IMR-90 (cell line): ENCODE measurements around the gene ADAMTS9. TPM values are rescaled to one million over a fixed set of nuclear protein-coding genes. Genes with fewer than 3 reads are reported as not detected.

Source experiments
- ATAC-seq: fragments of 200-7000 bp; cut with Tn5 transposase; 2 replicates; pipeline ENCODE4 v1.9.1; 2020; ENCODE audit warnings: low read depth, mild to moderate bottlenecking, moderate library complexity
- BruUV-seq: library from RNA; stranded (reverse); fragments of 400-500 nt; replicated peaks from 2 replicates; lab custom pipeline; 2021; lab: Mats Ljungman, UMichigan
- CTCF ChIA-PET: fragments of 300-600 bp; formaldehyde crosslinking; extraction: SDS; loops from one replicate; lab custom pipeline; 2021; ENCODE audit warnings: antibody characterized with exemption; lab: Yijun Ruan, JAX
- POLR2A ChIA-PET: fragments of 300-600 bp; sonication (Branson Sonifier 250); formaldehyde crosslinking; loops from one replicate; lab custom pipeline; 2022; ENCODE audit warnings: antibody characterized with exemption; ENCODE audit not compliant: unreplicated experiment; lab: Charles Lee
- DNase-seq: peaks from one replicate; pipeline ENCODE4 v3.0.0; 2013
- H2AFZ ChIP-seq: replicated peaks from 2 replicates; pipeline ENCODE3; 2013; ENCODE audit warnings: low read length, mild to moderate bottlenecking; ENCODE audit not compliant: poor library complexity
- H2AK5ac ChIP-seq: 2 replicates; pipeline ENCODE4 v1.6.1; 2013; ENCODE audit warnings: low read depth, low read length, inconsistent platforms
- H2AK9ac ChIP-seq: replicated peaks from 2 replicates; pipeline ENCODE3; 2013; ENCODE audit warnings: mild to moderate bottlenecking, low read depth, low read length, moderate library complexity; ENCODE audit not compliant: poor library complexity
- H2BK120ac ChIP-seq: 2 replicates; pipeline ENCODE4 v1.6.1; 2013; ENCODE audit warnings: low read depth, low read length, inconsistent platforms
- H2BK15ac ChIP-seq: 3 replicates; pipeline ENCODE4 v1.6.1; 2013; ENCODE audit warnings: low read depth, low read length, inconsistent platforms
- H2BK20ac ChIP-seq: 2 replicates; pipeline ENCODE4 v1.6.1; 2013; ENCODE audit warnings: low read depth, mild to moderate bottlenecking, inconsistent platforms, low read length, moderate library complexity
- H2BK5ac ChIP-seq: 2 replicates; pipeline ENCODE4 v1.6.1; 2013; ENCODE audit warnings: mild to moderate bottlenecking, low read depth, low read length, inconsistent platforms; ENCODE audit not compliant: poor library complexity, severe bottlenecking
- H3K14ac ChIP-seq: replicated peaks from 2 replicates; pipeline ENCODE4 v1.6.1; 2013; ENCODE audit warnings: low read depth, low read length, inconsistent platforms
- H3K18ac ChIP-seq: 2 replicates; pipeline ENCODE4 v1.6.1; 2013; ENCODE audit warnings: low read depth, low read length, control low read depth
- H3K23ac ChIP-seq: 2 replicates; pipeline ENCODE4 v1.6.1; 2013; ENCODE audit warnings: low read depth, low read length, inconsistent platforms
- H3K27ac ChIP-seq: 2 replicates; pipeline ENCODE4 v1.5.1; 2013; ENCODE audit warnings: mild to moderate bottlenecking, control low read depth, low read length; ENCODE audit not compliant: insufficient read depth
- H3K27me3 ChIP-seq: 2 replicates; pipeline ENCODE4 v1.6.1; 2013; ENCODE audit warnings: low read length; ENCODE audit not compliant: control insufficient read depth, insufficient read depth
- H3K36me3 ChIP-seq: 2 replicates; pipeline ENCODE4 v1.6.1; 2013; ENCODE audit warnings: low read length, mixed read lengths; ENCODE audit not compliant: control insufficient read depth, insufficient read depth
- H3K4ac ChIP-seq: 2 replicates; pipeline ENCODE4 v1.6.1; 2013; ENCODE audit warnings: low read depth, low read length, inconsistent platforms
- H3K4me1 ChIP-seq: 2 replicates; pipeline ENCODE4 v1.6.1; 2013; ENCODE audit warnings: low read length, mixed read lengths; ENCODE audit not compliant: control insufficient read depth, insufficient read depth
- H3K4me2 ChIP-seq: 2 replicates; pipeline ENCODE4 v1.6.1; 2013; ENCODE audit warnings: low read depth, mild to moderate bottlenecking, control low read depth, low read length, moderate library complexity
- H3K4me3 ChIP-seq: 2 replicates; pipeline ENCODE4 v1.5.1; 2013; ENCODE audit warnings: low read depth, mild to moderate bottlenecking, control low read depth, low read length, moderate library complexity; ENCODE audit not compliant: insufficient read depth
- H3K56ac ChIP-seq: 2 replicates; pipeline ENCODE4 v1.6.1; 2013; ENCODE audit warnings: low read length, inconsistent platforms; ENCODE audit not compliant: insufficient read depth; ENCODE audit errors: extremely low read depth
- H3K79me1 ChIP-seq, 2 experiments: 2 replicates each; pipeline ENCODE4 v1.6.1; 2013; ENCODE audit warnings: low read length in 2 of 2, inconsistent platforms in 1 of 2, low read depth in 1 of 2
- H3K9ac ChIP-seq: 2 replicates; pipeline ENCODE4 v1.6.1; 2013; ENCODE audit warnings: low read depth, low read length, control low read depth
- H3K9me1 ChIP-seq: 2 replicates; pipeline ENCODE4 v1.6.1; 2013; ENCODE audit warnings: low read length, inconsistent platforms; ENCODE audit not compliant: insufficient read depth
- H3K9me3 ChIP-seq: 2 replicates; pipeline ENCODE4 v1.6.1; 2013; ENCODE audit warnings: low read length; ENCODE audit not compliant: control insufficient read depth, insufficient read depth
- H4K20me1 ChIP-seq: 2 replicates; pipeline ENCODE4 v1.6.1; 2013; ENCODE audit warnings: low read length, inconsistent platforms; ENCODE audit not compliant: insufficient read depth
- H4K5ac ChIP-seq: 2 replicates; pipeline ENCODE4 v1.6.1; 2013; ENCODE audit warnings: mild to moderate bottlenecking, low read depth, low read length, control low read depth
- H4K8ac ChIP-seq, 2 experiments: 2 replicates each; pipeline ENCODE4 v1.6.1; 2013; ENCODE audit warnings: low read depth in 2 of 2, low read length in 2 of 2, control low read depth in 1 of 2, inconsistent platforms in 1 of 2
- H4K91ac ChIP-seq: 2 replicates; pipeline ENCODE4 v1.6.1; 2013; ENCODE audit warnings: low read depth, low read length, inconsistent platforms; ENCODE audit not compliant: insufficient read depth
- CEBPB ChIP-seq: IDR thresholded peaks from 2 replicates; pipeline ENCODE4 v1.6.1; 2012; ENCODE audit warnings: low read depth, low read length, improper control_type of control experiment
- MAFK ChIP-seq: IDR thresholded peaks from 2 replicates; pipeline ENCODE4 v1.6.1; 2012; ENCODE audit warnings: low read depth, low read length, improper control_type of control experiment
- NFE2L2 ChIP-seq: fragments of 150-350 bp; IDR thresholded peaks from 2 replicates; pipeline ENCODE4 v1.6.1; 2016; ENCODE audit warnings: low read depth, mild to moderate bottlenecking, low read length
- POLR2A ChIP-seq: IDR thresholded peaks from 2 replicates; pipeline ENCODE4 v1.6.1; 2012; ENCODE audit warnings: mild to moderate bottlenecking, low read depth, low read length
- RCOR1 ChIP-seq: IDR thresholded peaks from 2 replicates; pipeline ENCODE4 v1.6.1; 2012; ENCODE audit warnings: mild to moderate bottlenecking, low read length, improper control_type of control experiment; ENCODE audit not compliant: insufficient replicate concordance
- RFX5 ChIP-seq: IDR thresholded peaks from 2 replicates; pipeline ENCODE4 v1.8.0; 2012; ENCODE audit warnings: low read depth, mild to moderate bottlenecking, low read length, moderate library complexity
- SMC3 ChIP-seq: fragments of 150-350 bp; IDR thresholded peaks from 2 replicates; pipeline ENCODE4 v1.6.1; 2016; ENCODE audit warnings: low read depth, mild to moderate bottlenecking, antibody characterized with exemption, low read length, moderate library complexity
- WGBS, 2 experiments: methylation state at CpG; one replicate each; pipeline versions ENCODE4 v1.1.5 to v1.1.7; 2013; ENCODE audit warnings: missing lambda C conversion rate in 2 of 2; ENCODE audit not compliant: insufficient read length in 1 of 2; ENCODE audit errors: extremely low coverage in 2 of 2; 5-methylcytosine and 5-hydroxymethylcytosine counted together
- dilution Hi-C: fragments of 300-500 bp; cut with HindIII; formaldehyde crosslinking; loops from one replicate; pipeline ENCODE4 v1.14.3; 2018; ENCODE audit warnings: low sequenced_read_pairs; ENCODE audit not compliant: unreplicated experiment
- in situ Hi-C: fragments of 300-500 bp; cut with MboI; formaldehyde crosslinking; loops from 3 replicates; pipeline ENCODE4 v1.14.3; 2019; ENCODE audit warnings: low sequenced_read_pairs, inconsistent platforms, mixed read lengths
- intact Hi-C: fragments of 100-400 bp; cut with micrococcal nuclease; formaldehyde crosslinking; loops from 2 replicates; pipeline ENCODE4 v1.10.0; 2022
- polyA plus RNA-seq, 3 experiments: library from polyadenylated mRNA; depleted of rRNA; stranded (reverse); fragments of >200 nt; gene quantifications; 2 replicates each; pipeline ENCODE4 v1.2.3, GENCODE V29; 2012; ENCODE audit warnings: low replicate concordance in 1 of 3
- total RNA-seq: library from RNA; depleted of rRNA; stranded (reverse); fragments of >200 nt; gene quantifications from 2 replicates; pipeline ENCODE4 v1.2.3, GENCODE V29; 2012
- TF ChIP-seq, protein P1 (sequence below): fragments of 150-350 bp; IDR thresholded peaks from 2 replicates; pipeline ENCODE4 v1.6.1; 2016; ENCODE audit warnings: low read depth, mild to moderate bottlenecking, low read length, moderate library complexity, borderline replicate concordance
- TF ChIP-seq, protein P2 (sequence below): fragments of 150-350 bp; IDR thresholded peaks from 2 replicates; pipeline ENCODE4 v1.6.1; 2017; ENCODE audit warnings: mild to moderate bottlenecking, antibody characterized with exemption, low read length, low read depth
- TF ChIP-seq, protein P3 (sequence below): conservative IDR thresholded peaks from 2 replicates; pipeline ENCODE4 v1.5.1; 2012; ENCODE audit warnings: mild to moderate bottlenecking, low read depth, low read length, improper control_type of control experiment

Gene ADAMTS9
- total and polyA plus RNA-seq, 2 of the 4 experiments (the other 2 are of a cell fraction): 0.55 to 1.1 TPM

DNA sequence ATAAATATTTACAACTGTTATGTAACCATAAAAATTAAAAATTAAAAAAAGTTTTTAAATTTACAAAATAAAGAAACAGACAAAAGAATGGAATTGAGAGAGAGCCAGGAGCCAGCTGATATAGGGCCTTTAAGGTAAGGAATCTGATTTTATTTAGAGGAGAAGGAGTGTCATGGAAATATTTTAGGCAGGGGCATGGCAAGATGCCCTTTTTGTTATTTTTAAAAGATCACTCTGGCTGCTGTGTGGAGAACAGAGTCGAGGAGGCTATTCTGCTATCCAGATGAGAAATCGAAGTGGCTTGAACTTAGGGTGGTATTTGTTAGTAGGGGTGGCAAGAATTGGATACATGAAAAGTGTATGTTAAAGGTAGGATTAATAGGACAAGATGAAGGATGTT lies 9.1 kb upstream of the ADAMTS9 start:
- no CpG with 5 or more reads among the region's 2 CpGs for WGBS, 2 experiments
- BruUV-seq: no TSS peak
- no peak overlapping the region for H3K18ac ChIP-seq
- DNase-seq (no peak), ATAC-seq (no peak)
- H2AFZ ChIP-seq: no peak overlapping the region
- H3K27ac ChIP-seq: no peak overlapping the region
- H3K36me3 ChIP-seq: no peaks in the 10 kb centered on the region
- no peak overlapping the region for H4K8ac ChIP-seq
- dilution Hi-C loops: no loop called here
- no peak overlapping the region for H3K4me3 ChIP-seq
- no peaks in the 10 kb centered on the region; a peak in 1 of 4 replicates for H3K79me1 ChIP-seq
- no peak overlapping the region for H3K56ac ChIP-seq
- H2BK15ac ChIP-seq: no peak overlapping the region
- no peak overlapping the region for H3K14ac ChIP-seq
- no peak overlapping the region for H4K5ac ChIP-seq
- no peak overlapping the region for H3K23ac ChIP-seq
- H3K9ac ChIP-seq: no peak overlapping the region
- H4K20me1 ChIP-seq: no peaks in the 10 kb centered on the region
- H2BK5ac ChIP-seq: no peak overlapping the region
- no peak overlapping the region for H4K91ac ChIP-seq
- TF ChIP-seq, protein P1, sequence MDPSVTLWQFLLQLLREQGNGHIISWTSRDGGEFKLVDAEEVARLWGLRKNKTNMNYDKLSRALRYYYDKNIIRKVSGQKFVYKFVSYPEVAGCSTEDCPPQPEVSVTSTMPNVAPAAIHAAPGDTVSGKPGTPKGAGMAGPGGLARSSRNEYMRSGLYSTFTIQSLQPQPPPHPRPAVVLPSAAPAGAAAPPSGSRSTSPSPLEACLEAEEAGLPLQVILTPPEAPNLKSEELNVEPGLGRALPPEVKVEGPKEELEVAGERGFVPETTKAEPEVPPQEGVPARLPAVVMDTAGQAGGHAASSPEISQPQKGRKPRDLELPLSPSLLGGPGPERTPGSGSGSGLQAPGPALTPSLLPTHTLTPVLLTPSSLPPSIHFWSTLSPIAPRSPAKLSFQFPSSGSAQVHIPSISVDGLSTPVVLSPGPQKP: no peak
- TF ChIP-seq, protein P2, sequence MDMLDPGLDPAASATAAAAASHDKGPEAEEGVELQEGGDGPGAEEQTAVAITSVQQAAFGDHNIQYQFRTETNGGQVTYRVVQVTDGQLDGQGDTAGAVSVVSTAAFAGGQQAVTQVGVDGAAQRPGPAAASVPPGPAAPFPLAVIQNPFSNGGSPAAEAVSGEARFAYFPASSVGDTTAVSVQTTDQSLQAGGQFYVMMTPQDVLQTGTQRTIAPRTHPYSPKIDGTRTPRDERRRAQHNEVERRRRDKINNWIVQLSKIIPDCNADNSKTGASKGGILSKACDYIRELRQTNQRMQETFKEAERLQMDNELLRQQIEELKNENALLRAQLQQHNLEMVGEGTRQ: no peak
- TF ChIP-seq RFX5 (no peak), SMC3 (no peak), RCOR1 (no peak), POLR2A (no peak), CEBPB (no peak), NFE2L2 (no peak), MAFK (no peak)
- TF ChIP-seq, protein P3, sequence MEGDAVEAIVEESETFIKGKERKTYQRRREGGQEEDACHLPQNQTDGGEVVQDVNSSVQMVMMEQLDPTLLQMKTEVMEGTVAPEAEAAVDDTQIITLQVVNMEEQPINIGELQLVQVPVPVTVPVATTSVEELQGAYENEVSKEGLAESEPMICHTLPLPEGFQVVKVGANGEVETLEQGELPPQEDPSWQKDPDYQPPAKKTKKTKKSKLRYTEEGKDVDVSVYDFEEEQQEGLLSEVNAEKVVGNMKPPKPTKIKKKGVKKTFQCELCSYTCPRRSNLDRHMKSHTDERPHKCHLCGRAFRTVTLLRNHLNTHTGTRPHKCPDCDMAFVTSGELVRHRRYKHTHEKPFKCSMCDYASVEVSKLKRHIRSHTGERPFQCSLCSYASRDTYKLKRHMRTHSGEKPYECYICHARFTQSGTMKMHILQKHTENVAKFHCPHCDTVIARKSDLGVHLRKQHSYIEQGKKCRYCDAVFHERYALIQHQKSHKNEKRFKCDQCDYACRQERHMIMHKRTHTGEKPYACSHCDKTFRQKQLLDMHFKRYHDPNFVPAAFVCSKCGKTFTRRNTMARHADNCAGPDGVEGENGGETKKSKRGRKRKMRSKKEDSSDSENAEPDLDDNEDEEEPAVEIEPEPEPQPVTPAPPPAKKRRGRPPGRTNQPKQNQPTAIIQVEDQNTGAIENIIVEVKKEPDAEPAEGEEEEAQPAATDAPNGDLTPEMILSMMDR: no peak
- H2BK20ac ChIP-seq: no peak overlapping the region
- POLR2A ChIA-PET: no interaction called here
- H3K4me1 ChIP-seq: no peaks in the 10 kb centered on the region
- no peaks in the 10 kb centered on the region for H3K9me3 ChIP-seq
- intact Hi-C loops: loop anchor here (10.0 kb wide), 1 partner anchor 308 kb away; no protein-coding TSS in a partner anchor
- in situ Hi-C loops: no loop called here
- H2BK120ac ChIP-seq: no peak overlapping the region
- no peaks in the 10 kb centered on the region for H3K9me1 ChIP-seq
- no peak overlapping the region for H3K4me2 ChIP-seq
- CTCF ChIA-PET: no interaction called here
- H3K27me3 ChIP-seq: no peaks in the 10 kb centered on the region
- H2AK9ac ChIP-seq: no peak overlapping the region
- no peak overlapping the region for H2AK5ac ChIP-seq
- no peak overlapping the region for H3K4ac ChIP-seq
